NCI-H345 treated with DMSO at 0.1 percent for 48 hours (cell line): Measurements from ENCODE around the gene CDYL.
"Not testable (repeated sequence)": the region's sequence is repeated elsewhere in the genome, so short reads cannot be mapped to it uniquely, and the experiment has no call there.

Source experiments
- DNase-seq: peaks from one replicate; lab custom pipeline; 2025; ENCODE audit not compliant: unreplicated experiment; lab: John Stamatoyannopoulos, UW

The CDYL gene

DNA sequence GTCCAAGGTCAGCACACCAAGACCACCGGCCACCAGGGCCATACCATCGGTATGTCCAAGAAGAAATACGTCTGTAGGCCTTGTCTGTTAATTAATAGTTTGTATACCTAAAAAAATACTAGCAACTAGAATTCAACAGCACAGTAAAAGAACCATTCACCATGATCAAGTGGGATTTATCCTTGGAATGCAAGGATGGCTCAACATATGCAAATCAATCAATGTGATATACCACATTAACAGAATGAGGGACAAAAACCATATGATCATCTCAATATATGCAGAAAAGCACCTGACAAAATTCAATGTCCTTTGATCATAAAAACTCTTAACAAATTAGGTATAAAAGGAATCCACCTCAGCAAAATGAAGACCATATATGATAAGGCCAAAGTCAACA lies 203.2 kb downstream of the CDYL start:
- DNase-seq = no peak

DNA sequence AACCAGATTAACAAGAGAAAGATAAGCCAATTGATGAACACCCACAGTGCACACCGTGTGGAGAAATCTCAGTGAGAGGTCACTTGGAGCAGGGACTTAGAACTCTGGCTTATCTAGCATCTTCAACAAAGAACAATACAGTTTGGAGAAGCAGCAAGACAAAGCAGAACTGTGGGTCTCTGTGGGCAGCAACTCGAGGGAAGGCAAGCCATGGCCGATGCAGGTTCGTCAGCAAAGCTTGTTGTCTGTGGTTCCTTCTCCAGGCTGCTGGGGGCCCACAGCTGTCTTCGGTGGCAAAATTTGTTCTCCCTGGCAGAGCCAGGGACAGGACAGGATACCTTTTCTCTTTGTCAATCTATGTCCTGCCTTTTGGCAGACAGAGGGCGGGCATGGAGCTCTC lies 205.6 kb downstream of the CDYL start:
- no peak for DNase-seq

DNA sequence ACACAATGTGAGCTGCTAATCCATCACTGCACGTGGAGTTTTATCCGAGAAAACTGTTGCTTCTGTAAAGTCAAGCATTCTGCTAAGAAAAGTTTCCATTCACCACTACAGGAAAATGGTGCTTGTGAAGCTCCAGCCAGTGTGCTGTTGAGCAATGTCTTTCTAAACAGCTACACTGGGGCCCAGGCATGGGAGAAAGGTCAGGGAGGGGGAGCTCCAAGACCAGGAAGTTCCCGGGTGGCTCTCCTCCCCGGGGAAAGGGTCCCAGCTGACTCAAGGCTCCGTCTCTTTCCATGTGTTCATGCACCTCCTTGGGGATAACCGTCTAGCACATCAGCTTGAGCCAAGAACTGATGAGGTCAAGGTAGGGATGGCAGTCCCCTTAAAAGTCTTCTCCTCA lies 207.1 kb downstream of the CDYL start:
- no peak for DNase-seq

DNA sequence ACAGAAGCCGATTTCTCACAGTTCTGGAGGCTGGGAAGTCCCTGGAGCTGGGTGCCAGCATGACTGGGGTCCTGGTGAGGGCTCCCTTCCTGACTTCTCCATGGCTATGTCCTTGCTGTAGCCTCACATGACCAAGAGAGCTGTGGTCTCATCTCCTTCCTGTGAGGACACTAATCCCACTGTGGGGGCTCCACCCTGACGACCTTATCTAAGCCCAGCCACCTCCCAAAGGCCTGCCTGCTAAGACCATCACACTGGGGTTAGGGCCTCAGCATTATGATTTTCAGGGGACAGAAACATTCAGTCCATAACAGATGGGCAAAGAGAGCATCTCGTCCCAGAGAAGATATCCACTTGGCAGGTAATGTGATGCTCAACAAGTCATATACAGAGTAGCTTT lies 210.8 kb downstream of the CDYL start:
- no peak for DNase-seq

DNA sequence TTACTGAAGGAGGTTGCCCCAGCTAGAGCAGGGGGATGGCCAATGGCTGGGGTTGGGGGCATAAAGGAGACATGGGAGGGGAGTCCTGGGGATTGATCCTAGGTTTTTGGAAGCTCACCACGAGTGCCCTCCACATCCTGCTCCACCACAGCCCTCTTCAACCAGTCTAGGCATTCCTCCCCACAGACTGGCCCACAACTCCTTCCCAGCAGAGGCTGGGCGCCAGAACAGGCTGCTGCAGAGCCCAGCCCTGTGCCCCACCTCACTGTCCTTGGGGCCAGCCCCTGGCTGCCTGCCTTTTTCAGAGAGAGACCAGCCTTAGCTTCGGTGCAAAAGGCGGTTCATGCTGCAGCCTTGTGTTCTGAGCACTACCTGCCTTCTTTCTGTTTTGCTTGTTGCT lies 211.2 kb downstream of the CDYL start:
- DNase-seq = no peak

DNA sequence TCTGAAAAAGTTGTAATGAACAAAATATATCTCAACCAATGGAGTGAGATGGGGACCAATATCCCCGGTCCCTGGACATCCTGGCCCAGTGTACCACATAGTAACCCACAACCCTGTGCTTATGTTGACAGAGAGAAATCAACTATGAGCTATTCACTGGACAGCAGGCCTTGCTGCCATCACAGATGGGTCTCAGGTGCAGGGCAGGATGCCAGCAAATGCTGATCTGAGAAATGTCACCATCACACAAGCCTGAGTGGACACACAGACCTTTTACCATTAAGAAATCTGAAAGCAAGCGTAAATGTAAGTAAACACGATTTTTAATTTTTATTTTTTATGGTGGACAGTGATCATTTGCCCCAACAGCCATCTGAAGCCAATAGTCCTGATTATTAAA lies 218.5 kb downstream of the CDYL start:
- DNase-seq = no peak

DNA sequence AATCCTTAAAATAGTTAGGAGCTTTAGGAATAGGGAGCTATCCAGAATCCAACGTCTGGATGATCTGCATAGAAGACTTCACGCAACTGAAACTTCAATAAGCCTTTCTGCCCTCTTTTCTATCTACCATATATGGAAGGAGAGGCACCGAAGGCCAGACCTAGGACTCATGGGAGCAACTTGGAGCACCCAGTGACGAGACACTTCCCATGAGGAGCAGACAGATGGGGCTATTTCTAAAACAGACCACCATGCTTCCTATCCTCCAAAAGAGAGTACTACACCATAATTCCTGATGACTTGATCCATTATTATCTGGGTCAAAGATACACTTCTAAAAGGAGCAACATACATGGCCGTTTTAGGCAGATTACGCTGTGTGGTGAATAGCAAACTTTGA lies 221.7 kb downstream of the CDYL start:
- DNase-seq = no peak

DNA sequence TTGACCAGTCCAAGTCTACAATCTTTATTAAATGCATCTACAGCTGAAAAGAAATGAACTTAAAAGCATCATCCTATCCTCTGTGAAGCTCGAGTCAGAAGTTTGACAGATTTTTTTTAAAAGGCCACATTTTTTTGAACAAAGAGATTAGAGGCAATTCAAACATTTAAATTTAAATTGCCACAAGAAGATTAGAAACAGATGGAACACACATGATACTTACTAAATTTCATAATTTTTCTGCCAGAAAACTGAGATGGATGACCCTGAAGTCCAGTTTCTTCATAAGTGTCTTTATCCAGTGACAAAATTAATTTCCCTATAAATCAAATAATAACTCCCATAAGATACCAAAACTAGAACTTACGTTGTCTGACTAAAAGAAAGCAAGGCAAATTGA lies 223.4 kb downstream of the CDYL start:
- DNase-seq = no peak

DNA sequence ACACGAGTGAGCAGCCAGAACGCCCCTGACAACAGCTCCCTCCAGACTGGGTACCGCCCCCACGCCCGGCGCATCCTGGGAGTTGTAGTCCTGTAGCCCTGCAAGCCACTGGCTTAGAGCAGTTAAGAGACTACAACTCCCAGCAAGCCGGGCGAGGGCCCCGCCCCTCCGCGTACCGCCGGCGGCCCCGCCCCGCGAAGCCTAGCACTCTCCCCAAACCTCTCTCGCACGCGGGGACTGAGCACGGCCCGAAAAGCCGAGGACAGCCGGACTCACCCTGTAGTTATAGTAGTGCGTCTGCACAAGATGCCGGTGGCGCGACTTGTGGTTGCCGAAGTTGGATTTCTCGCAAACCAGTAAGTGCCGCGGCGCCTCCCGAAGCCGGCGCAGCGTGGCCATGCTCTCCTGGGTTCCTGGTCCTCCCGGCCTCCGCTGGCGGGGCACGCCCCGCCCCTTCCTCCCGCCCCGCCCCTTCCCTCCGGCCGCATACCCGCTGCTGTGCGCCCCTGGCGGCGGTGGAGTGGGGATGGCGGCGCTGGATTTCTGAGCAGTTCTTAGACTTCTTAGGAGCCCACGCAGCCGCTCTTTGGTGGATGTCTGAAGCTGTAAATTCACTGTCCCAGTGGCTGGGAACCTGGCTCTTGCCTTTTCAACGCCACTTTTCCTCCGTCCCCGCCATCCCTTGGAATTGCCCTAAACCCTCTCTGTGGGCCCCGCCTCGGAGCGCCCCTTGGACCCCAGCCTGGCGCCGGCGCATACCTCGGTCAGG lies 227.6 kb downstream of the CDYL start, which contains the start of gene RPP40:
TSS of gene RPP40 (minus strand) at position 434 of the 769 bp plus-strand sequence. CDS start at position 399, 35 bp downstream.
- DNase-seq = peak; percentile 37

DNA sequence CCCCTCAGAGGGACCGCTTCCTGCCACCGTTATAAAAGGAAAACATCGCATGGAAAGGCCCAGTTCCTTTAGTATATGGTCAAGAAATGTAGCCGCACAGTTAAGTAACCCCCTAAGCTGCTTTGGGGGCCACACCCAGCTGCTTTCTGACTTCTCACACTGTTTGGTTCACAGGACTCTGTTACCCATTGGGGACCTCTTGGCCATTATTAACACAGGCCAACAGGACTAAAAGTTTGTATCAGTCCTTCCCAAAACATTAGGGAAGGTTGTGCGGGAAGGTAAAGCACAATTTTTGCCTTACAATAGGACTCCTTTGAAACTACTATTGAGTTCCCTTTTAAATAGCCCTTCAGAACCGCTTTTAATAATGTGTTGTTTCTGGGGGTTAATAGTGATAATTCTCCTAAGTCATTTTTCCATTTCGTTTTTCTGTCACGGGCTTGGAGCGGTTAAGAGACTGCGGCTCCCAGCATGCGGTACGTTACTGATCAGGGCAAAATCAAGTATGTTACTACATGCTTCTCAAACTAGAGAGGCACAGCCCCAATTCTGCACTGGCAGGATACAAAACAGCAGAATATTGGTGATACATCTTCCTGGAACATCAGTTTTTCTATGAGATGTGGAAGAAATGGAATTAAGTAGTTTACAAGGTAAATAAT lies 228.3 kb downstream of the CDYL start:
- DNase-seq = no peak

DNA sequence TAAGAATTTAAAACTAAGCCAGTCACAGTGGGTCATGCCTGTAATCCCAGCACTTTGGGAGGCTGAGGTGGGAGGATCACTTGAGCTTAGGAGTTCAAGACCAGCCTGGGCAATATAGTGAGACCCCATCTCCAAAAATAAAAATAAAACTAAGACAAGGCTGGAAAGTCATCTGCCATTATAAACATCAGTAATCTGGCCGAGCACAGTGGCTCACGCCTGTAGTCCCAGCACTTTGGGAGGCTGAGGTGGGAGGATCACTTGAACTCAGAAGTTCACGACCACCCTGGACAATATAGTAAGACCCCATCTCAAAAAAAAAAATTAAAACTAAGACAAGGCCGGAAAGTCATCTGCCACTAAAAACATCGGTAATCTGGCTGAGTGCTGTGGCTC lies 228.8 kb downstream of the CDYL start:
- DNase-seq = not testable (repeated sequence)
